Pancreas (tissue), 10 donors: ENCODE data around the gene GH1. TPM values are rescaled to one million over a fixed set of nuclear protein-coding genes. Genes with fewer than 3 reads are reported as not detected.
"Not testable (repeated sequence)": the region's sequence is repeated elsewhere in the genome, so short reads cannot be mapped to it uniquely, and the experiment has no call there.

Source experiments
- ATAC-seq, 4 donors: fragments of 200-7000 bp; cut with Tn5 transposase; one replicate each; pipeline versions ENCODE4 v1.8.0 to v1.9.1; 2020; ENCODE audit warnings: mild to moderate bottlenecking in 4 of 4, moderate library complexity in 4 of 4
- DNase-seq, 6 donors: peaks; one replicate each; pipeline ENCODE4 v3.0.0-alpha.2; 2020
- FAIRE-seq: peaks from 2 replicates; lab custom pipeline; 2012; peaks lifted over from hg19 to GRCh38; lab: Jason Lieb, UNC
- H3K27ac ChIP-seq, 4 donors: fragments of 200-600 bp; sonication (generic); 1 replicate in 3 of 4; 2 replicates in 1 of 4; pipeline versions ENCODE4 v1.5.0 to v1.8.0; 2020
- H3K27me3 ChIP-seq, 4 donors: fragments of 200-600 bp; one replicate each; pipeline ENCODE4 v1.8.0; 2021
- H3K36me3 ChIP-seq, 3 donors: fragments of 200-600 bp; sonication (generic) in 1 of 3; one replicate each; pipeline versions ENCODE4 v1.5.0 to v1.8.0; 2020 to 2021
- H3K4me1 ChIP-seq, 3 donors: fragments of 200-600 bp; one replicate each; pipeline ENCODE4 v1.8.0; 2021
- H3K4me3 ChIP-seq, 4 donors: fragments of 200-600 bp; sonication (generic) in 2 of 4; one replicate each; pipeline versions ENCODE4 v1.5.0 to v1.8.0; 2020 to 2021
- H3K9me3 ChIP-seq, 4 donors: fragments of 200-600 bp; one replicate each; pipeline ENCODE4 v1.8.0; 2021
- WGBS, 2 donors: extraction: QIAGEN DNeasy Blood & Tissue Kit; methylation state at CpG; one replicate each; pipeline ENCODE4 v1.1.7; 2013; 5-methylcytosine and 5-hydroxymethylcytosine counted together
- intact Hi-C, 3 donors: fragments of 100-400 bp; cut with DNase I; formaldehyde crosslinking; loops; one replicate each; pipeline versions ENCODE4 v1.11.1 to v1.14.2; 2022
- polyA plus RNA-seq, 2 donors: library from polyadenylated mRNA; stranded (reverse); fragments of 200-250 nt; gene quantifications; one replicate each; pipeline ENCODE4 v1.2.3, GENCODE V29; 2013
- total RNA-seq, 6 donors: library from RNA; stranded (reverse); fragmentation: NEBNext Ultra II Directional in 4 of 6; extraction: Animal tissue kit (Norgen Biotek cat#: 25700) in 4 of 6; gene quantifications; one replicate each; pipeline versions ENCODE4 v1.2.1 to v1.2.4, GENCODE V29; 2021 to 2023
- TF ChIP-seq, protein P1 (sequence below), 4 donors: fragments of 200-600 bp; sonication (generic) in 3 of 4; IDR thresholded peaks; one replicate each; pipeline versions ENCODE4 v1.5.0 to v1.8.0; 2021; ENCODE audit warnings: antibody characterized with exemption in 4 of 4
- donor health status: healthy with polysubstance abuse.
- donor health status: DM: no; HTN: no; CAD: no; lungs with moderate emphysema.
- donor health status: DM: no; HTN: no; CAD: no.
- donor health status: control.
- donor health status: control.
- donor health status: Bipolar disorder and iron deficiency.
- donor health status: DM: yes; HTN: yes; CAD: no.
- donor health status: DM: no; HTN: no; CAD: no.
- donor health status: DM: no; HTN: no; CAD: no.
- donor health status: DM: yes; HTN: yes; CAD: no.

Gene GH1
- total and polyA plus RNA-seq, 8 donors, result not detected

DNA sequence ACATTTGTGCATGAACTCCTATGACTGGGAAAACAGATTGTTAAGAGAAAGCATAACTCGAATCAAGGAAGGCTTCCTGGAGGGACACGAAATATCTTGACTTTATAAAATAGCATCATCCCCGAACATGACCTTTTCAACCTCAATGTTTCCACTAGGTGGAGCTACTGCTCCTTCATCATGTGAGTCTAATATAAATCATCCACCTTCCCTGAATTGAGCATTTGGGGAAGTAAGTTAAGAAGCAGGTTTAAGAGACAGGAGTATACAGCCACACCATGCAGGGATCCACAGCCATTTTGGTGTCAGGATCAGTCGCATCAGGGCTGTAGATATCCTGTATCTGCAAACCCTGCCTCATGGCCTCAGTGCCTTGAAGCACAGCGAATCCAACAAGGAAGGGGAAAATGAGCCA is 14.8 kb downstream of the GH1 start:
- H3K9me3 ChIP-seq, intact Hi-C loops, H3K4me1 ChIP-seq, H3K27ac ChIP-seq, H3K36me3 ChIP-seq, FAIRE-seq, H3K27me3 ChIP-seq, H3K4me3 ChIP-seq: not testable (repeated sequence)
- TF ChIP-seq, protein P1, sequence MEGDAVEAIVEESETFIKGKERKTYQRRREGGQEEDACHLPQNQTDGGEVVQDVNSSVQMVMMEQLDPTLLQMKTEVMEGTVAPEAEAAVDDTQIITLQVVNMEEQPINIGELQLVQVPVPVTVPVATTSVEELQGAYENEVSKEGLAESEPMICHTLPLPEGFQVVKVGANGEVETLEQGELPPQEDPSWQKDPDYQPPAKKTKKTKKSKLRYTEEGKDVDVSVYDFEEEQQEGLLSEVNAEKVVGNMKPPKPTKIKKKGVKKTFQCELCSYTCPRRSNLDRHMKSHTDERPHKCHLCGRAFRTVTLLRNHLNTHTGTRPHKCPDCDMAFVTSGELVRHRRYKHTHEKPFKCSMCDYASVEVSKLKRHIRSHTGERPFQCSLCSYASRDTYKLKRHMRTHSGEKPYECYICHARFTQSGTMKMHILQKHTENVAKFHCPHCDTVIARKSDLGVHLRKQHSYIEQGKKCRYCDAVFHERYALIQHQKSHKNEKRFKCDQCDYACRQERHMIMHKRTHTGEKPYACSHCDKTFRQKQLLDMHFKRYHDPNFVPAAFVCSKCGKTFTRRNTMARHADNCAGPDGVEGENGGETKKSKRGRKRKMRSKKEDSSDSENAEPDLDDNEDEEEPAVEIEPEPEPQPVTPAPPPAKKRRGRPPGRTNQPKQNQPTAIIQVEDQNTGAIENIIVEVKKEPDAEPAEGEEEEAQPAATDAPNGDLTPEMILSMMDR (IDR thresholded peaks at IDR 0.05), result peak in 2 of 4 donors; percentile 13 to 22
- peak in 3 of 4 donors; percentile 63 to 78 (median 73) for ATAC-seq
- 29 to 32% methylated on average over 5 of the region's 5 CpGs for WGBS, 2 donors
- DNase-seq, result peak in 1 of 6 donors; percentile 22

- 81 to 90% methylated on average over 2 of the region's 2 CpGs for WGBS, 2 donors
- DNase-seq, FAIRE-seq: not testable (repeated sequence)
These were observed 16.7 kb downstream of the GH1 start for GRCh38 chr17:63901971-63902370.

DNA sequence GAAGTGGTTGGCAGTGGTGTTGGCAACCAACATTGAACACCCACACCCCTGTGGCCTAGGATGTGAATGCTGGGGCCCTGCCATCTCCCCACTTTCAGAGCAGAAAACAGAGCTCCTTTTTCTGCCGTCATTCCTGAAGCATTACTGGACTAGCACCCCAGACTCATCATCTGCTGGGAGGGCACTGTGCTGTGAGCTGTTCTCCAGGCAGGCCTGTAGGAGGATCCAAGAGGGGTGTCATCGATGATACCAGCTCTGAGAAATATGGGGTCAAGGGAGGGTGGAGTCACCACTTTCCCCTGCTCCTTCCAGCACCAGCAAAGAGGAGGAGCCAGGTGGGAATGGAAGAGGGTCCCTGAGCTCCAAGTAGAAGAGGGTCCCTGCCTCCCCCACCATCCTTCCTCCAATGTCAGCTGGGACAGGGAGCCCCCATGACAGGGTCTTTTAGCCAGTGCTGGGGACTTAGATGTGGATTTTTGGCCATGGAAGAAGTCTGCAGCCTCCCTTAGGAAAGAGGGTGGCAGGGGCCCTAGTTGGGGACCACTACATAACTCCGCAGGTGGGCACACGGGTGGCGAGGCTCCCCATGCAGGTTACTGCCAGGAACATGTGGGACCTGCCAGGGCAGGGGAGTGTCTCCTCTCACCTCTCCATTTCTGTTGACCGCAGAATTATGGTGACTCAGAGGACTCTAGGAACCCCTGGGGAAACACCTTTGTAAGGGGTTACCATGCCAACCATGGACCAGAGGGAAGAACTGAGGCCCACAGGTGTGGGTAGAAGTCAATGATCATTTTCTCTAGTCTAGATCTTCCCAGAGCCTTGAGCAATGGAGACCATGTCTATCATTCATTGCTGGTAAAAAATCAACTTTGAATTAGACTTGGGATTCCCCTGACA is 19.5 kb downstream of the GH1 start:
- 74 to 75% methylated on average over 6 of the region's 6 CpGs for WGBS, 2 donors
- FAIRE-seq, H3K36me3 ChIP-seq, intact Hi-C loops, H3K9me3 ChIP-seq, H3K27me3 ChIP-seq, H3K27ac ChIP-seq, H3K4me3 ChIP-seq, H3K4me1 ChIP-seq, ATAC-seq: not testable (repeated sequence)
- DNase-seq, result peak in 1 of 6 donors; percentile 18

More at GRCh38 chr17:63901971-63902370, 16.7 kb downstream of the GH1 start:
- H3K27ac ChIP-seq, ATAC-seq, H3K9me3 ChIP-seq, H3K36me3 ChIP-seq, H3K4me1 ChIP-seq, intact Hi-C loops, H3K27me3 ChIP-seq, H3K4me3 ChIP-seq: not testable (repeated sequence)

DNA sequence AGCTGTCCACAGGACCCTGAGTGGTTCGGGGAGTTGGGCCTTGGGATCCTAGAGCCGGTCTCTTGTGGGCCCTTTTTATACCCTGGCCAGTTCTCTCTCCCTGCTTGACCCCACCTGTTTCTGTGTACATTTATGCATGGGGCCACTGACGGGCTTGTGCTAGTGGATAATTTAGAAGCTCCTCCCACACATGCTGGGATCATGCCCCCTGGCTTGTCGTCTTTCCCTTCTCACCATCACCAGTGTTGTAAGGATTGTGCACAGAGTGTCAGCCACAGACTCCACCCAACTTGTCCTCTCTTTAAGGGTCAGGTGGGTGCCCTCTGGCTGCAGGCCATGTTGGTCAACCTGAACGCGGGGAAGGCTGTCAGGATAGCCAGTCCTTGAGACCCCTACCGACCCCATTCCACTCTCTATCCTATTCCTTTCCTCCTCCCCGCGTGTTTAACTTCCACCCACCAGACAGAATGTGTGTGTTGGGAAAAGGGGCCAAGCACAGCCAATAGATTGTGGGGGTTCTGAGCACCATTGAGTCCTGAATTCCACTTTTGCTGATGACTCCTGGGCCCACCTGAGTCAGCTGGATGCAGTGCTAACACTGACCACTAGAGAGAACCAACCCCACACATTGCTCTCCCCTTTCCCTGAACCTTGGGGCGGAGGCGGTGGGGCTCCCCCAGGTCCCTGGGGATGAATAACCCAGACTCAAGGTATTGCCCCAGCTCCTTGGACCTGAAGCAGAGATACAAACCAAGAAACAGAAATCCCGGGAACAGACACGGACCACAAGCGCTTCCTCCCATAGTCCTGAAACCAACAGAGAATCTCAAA is 21.9 kb downstream of the GH1 start, which contains the start of gene CSH1:
Gene CSH1 (minus strand): TSS at position 51 of the 831 bp plus-strand sequence. CDS start 63 bp downstream, outside the sequence.
- 79 to 98% methylated on average over 7 to 9 of the region's 14 CpGs for WGBS, 2 donors
- ATAC-seq, intact Hi-C loops, H3K9me3 ChIP-seq, H3K36me3 ChIP-seq, FAIRE-seq, DNase-seq, H3K4me1 ChIP-seq, H3K27me3 ChIP-seq, H3K4me3 ChIP-seq, H3K27ac ChIP-seq: not testable (repeated sequence)

- WGBS, 2 donors, result 82% methylated on average over 4 to 10 of the region's 10 CpGs
- H3K4me1 ChIP-seq, ATAC-seq, DNase-seq, H3K27me3 ChIP-seq, FAIRE-seq, H3K27ac ChIP-seq, H3K4me3 ChIP-seq, intact Hi-C loops, H3K9me3 ChIP-seq, H3K36me3 ChIP-seq: not testable (repeated sequence)
These were observed 23.8 kb downstream of the GH1 start for GRCh38 chr17:63894821-63895220.

GRCh38 chr17:63894021-63894420 is 24.6 kb downstream of the GH1 start:
- FAIRE-seq, DNase-seq, H3K36me3 ChIP-seq, ATAC-seq, H3K4me3 ChIP-seq, H3K27me3 ChIP-seq, H3K27ac ChIP-seq, intact Hi-C loops, H3K4me1 ChIP-seq, H3K9me3 ChIP-seq: not testable (repeated sequence)
- WGBS, 2 donors, result 55 to 57% methylated on average over 3 of the region's 3 CpGs

DNA sequence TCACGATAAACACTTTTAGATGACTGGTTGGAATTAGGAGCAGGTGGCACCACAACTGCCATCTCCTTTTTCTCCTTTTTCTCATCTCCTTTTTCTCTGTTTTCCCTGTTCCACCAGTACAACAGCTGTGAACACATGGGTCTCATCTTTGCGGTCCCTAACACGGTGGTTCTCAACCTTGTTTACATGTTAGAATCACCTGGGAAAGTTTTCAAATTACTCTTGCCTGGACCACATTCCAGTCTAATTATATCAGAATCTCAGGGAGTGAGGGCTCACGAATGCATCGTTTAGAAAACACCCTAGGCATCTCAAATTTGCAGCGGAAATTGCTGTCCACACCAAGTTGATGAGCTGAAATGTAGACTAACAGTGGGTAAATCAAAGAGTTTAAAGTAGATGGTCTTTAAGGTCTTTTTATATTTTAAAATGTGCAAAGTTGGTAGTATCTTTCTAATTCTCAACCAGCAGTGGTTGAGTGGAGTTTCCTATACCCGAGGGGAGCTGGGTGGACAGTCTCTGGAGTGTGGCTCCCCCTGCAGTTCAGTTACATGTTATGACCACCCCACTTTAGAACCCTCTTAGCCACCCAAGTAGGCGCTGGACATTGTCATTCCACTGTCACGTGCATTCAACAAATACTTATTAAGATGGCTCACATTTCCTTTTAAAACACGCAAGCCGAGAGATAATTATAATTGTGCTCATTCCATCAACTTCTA is 26.2 kb downstream of the GH1 start:
- H3K4me1 ChIP-seq, H3K36me3 ChIP-seq, H3K4me3 ChIP-seq, H3K9me3 ChIP-seq, intact Hi-C loops, H3K27ac ChIP-seq, FAIRE-seq, DNase-seq, H3K27me3 ChIP-seq, ATAC-seq: not testable (repeated sequence)
- WGBS, 2 donors, result 42 to 43% methylated on average over 11 of the region's 11 CpGs
